Tibial nerve (tissue), 4 donors: Measurements from ENCODE around the gene P2RX6. TPM values are rescaled to one million over a fixed set of nuclear protein-coding genes. Genes with fewer than 3 reads are reported as not detected.

Experiments used
- DNase-seq, 2 donors: peaks; one replicate each; pipeline ENCODE4 v3.0.0-alpha.2; 2019; ENCODE audit warnings: low spot score in 2 of 2
- H3K27ac ChIP-seq, 4 donors: fragments of 200-600 bp; sonication (generic) in 3 of 4; one replicate each; pipeline ENCODE4 v1.5.1; 2017 to 2019; ENCODE audit warnings: mild to moderate bottlenecking in 1 of 4
- H3K27me3 ChIP-seq, 2 donors: fragments of 200-600 bp; sonication (generic) in 1 of 2; one replicate each; pipeline versions ENCODE4 v1.5.1 to v1.6.0; 2017 to 2019
- H3K36me3 ChIP-seq, 3 donors: fragments of 200-600 bp; sonication (generic); one replicate each; pipeline ENCODE4 v1.5.1; 2018 to 2019
- H3K4me1 ChIP-seq, 4 donors: fragments of 200-600 bp; sonication (generic) in 3 of 4; one replicate each; pipeline ENCODE4 v1.5.1; 2017 to 2019
- H3K4me3 ChIP-seq, 4 donors: fragments of 200-600 bp; sonication (generic) in 3 of 4; one replicate each; pipeline ENCODE4 v1.5.1; 2017 to 2019; ENCODE audit warnings: mild to moderate bottlenecking in 1 of 4, moderate library complexity in 1 of 4
- H3K9me3 ChIP-seq, 4 donors: fragments of 200-600 bp; sonication (generic) in 3 of 4; one replicate each; pipeline ENCODE4 v1.5.1; 2017 to 2019
- EP300 ChIP-seq, 2 donors: sonication (generic); formaldehyde crosslinking; IDR thresholded peaks; one replicate each; pipeline ENCODE4 v1.6.1; 2017; ENCODE audit warnings: antibody characterized with exemption in 2 of 2, mild to moderate bottlenecking in 1 of 2
- POLR2A ChIP-seq, 2 donors: fragments of 450-650 bp; IDR thresholded peaks; one replicate each; pipeline ENCODE4 v1.6.1; 2017; ENCODE audit warnings: antibody characterized with exemption in 2 of 2, mild to moderate bottlenecking in 2 of 2, moderate library complexity in 2 of 2
- WGBS, 2 donors: methylation state at CpG; one replicate each; pipeline ENCODE4 v1.1.5; 2018; 5-methylcytosine and 5-hydroxymethylcytosine counted together
- total RNA-seq, 4 donors: library from RNA; depleted of rRNA; stranded (reverse); fragments of >200 nt; gene quantifications; one replicate each; pipeline ENCODE4 v1.1.0, GENCODE V29; 2016
- TF ChIP-seq, protein P1 (sequence below), 5 experiments: fragments of 200-600 bp in 3 of 5; fragments of 450-650 bp in 2 of 5; sonication (generic) in 3 of 5; IDR thresholded peaks; one replicate each; pipeline ENCODE4 v1.5.1; 2016 to 2019; ENCODE audit warnings: antibody characterized with exemption in 5 of 5, mild to moderate bottlenecking in 3 of 5, moderate library complexity in 2 of 5

Gene P2RX6
- total RNA-seq, 4 donors from 2014 or later: 0.63 to 3.3 (median 0.78) TPM

DNA sequence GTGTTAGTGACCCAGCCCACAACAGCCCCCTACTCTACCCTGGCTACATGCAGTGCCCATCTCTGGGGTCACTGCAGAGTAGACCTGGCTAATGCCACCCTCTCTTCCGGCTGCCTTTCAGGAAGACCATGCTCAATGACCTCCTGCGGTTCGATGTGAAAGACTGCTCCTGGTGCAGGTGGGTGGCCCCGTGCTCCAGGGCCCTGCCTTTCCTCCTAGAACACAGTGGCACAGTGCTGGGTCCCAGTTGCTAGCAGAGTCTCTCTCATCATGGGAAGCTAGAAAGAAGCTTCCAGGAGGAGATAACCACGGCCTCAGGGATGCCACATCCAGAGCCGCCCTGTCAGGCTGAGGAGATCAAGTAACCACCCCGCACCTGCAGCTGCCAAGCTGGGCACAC, 29.2 kb upstream of the P2RX6 start:
- H3K27me3 ChIP-seq: no peaks in the 10 kb centered on the region
- TF ChIP-seq POLR2A (IDR thresholded peaks at IDR 0.05) (no peak), EP300 (IDR thresholded peaks at IDR 0.05) (no peak)
- TF ChIP-seq, protein P1, sequence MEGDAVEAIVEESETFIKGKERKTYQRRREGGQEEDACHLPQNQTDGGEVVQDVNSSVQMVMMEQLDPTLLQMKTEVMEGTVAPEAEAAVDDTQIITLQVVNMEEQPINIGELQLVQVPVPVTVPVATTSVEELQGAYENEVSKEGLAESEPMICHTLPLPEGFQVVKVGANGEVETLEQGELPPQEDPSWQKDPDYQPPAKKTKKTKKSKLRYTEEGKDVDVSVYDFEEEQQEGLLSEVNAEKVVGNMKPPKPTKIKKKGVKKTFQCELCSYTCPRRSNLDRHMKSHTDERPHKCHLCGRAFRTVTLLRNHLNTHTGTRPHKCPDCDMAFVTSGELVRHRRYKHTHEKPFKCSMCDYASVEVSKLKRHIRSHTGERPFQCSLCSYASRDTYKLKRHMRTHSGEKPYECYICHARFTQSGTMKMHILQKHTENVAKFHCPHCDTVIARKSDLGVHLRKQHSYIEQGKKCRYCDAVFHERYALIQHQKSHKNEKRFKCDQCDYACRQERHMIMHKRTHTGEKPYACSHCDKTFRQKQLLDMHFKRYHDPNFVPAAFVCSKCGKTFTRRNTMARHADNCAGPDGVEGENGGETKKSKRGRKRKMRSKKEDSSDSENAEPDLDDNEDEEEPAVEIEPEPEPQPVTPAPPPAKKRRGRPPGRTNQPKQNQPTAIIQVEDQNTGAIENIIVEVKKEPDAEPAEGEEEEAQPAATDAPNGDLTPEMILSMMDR (IDR thresholded peaks at IDR 0.05): no peak
- H3K9me3 ChIP-seq: no peaks in the 10 kb centered on the region
- peaks cover 0 to 33% (median 18%) of the 10 kb centered on the region in 4 donors for H3K4me1 ChIP-seq
- no peak overlapping the region for H3K4me3 ChIP-seq
- 92 to 100% methylated on average over 7 of the region's 7 CpGs for WGBS, 2 donors
- DNase-seq: no peak
- peaks cover 0 to 65% (median 0%) of the 10 kb centered on the region in 3 donors for H3K36me3 ChIP-seq
- H3K27ac ChIP-seq: no peak overlapping the region

DNA sequence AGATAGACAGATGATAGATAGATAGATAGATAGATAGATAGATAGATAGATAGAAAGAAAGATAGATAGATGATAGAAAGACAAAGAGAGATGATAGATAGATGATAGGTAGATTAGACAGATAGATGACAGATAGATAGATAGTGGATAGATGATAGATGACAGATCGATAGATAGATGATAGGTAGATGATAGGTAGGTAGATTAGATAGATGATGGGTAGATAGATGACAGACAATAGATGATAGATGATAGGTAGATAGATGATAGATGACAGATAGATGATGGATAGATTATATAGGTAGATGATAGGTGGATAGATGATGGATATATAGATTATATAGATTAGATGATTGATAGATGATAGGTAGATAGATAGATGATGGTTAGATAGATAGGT, 28.6 kb upstream of the P2RX6 start:
- Histone ChIP-seq H3K36me3 (peaks cover 0 to 71% (median 1%) of the 10 kb centered on the region in 3 donors), H3K27ac (no peak overlapping the region), H3K9me3 (no peaks in the 10 kb centered on the region), H3K4me1 (peaks cover 0 to 27% (median 12%) of the 10 kb centered on the region in 4 donors), H3K27me3 (no peaks in the 10 kb centered on the region), H3K4me3 (no peak overlapping the region)
- TF ChIP-seq, protein P1 (IDR thresholded peaks at IDR 0.05): no peak
- no peak for TF ChIP-seq EP300 (IDR thresholded peaks at IDR 0.05)
- no peak for TF ChIP-seq POLR2A (IDR thresholded peaks at IDR 0.05)
- DNase-seq: no peak
- 96 to 100% methylated on average over 1 of the region's 1 CpG for WGBS, 2 donors

DNA sequence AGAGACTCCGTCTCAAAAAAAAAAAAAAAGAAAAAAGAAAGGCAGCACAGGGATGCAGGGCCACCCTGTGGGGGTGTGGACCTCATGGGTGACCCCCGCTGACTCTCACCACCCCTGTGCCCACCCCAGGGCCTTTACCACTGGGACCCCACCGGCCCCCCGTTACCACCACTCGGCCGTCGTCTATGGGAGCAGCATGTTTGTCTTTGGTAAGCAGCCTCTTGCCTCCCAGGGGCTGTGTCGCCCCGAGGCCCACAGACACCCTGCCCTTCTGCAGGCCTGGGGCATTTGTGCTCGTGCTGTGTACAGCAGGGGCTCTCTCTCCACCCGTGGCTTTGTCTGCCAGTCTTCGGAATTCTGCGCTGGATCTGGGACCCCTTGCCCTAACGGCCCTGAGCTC, 27.6 kb upstream of the P2RX6 start:
- Histone ChIP-seq H3K4me1 (peaks cover 0 to 25% (median 10%) of the 10 kb centered on the region in 4 donors), H3K9me3 (no peaks in the 10 kb centered on the region), H3K4me3 (no peak overlapping the region), H3K36me3 (peaks cover 0 to 82% (median 4%) of the 10 kb centered on the region in 3 donors), H3K27me3 (no peaks in the 10 kb centered on the region), H3K27ac (no peak overlapping the region)
- no peak for DNase-seq
- 88 to 90% methylated on average over 14 of the region's 14 CpGs for WGBS, 2 donors
- TF ChIP-seq, protein P1 (IDR thresholded peaks at IDR 0.05): no peak
- TF ChIP-seq POLR2A (IDR thresholded peaks at IDR 0.05): no peak
- TF ChIP-seq EP300 (IDR thresholded peaks at IDR 0.05): no peak

DNA sequence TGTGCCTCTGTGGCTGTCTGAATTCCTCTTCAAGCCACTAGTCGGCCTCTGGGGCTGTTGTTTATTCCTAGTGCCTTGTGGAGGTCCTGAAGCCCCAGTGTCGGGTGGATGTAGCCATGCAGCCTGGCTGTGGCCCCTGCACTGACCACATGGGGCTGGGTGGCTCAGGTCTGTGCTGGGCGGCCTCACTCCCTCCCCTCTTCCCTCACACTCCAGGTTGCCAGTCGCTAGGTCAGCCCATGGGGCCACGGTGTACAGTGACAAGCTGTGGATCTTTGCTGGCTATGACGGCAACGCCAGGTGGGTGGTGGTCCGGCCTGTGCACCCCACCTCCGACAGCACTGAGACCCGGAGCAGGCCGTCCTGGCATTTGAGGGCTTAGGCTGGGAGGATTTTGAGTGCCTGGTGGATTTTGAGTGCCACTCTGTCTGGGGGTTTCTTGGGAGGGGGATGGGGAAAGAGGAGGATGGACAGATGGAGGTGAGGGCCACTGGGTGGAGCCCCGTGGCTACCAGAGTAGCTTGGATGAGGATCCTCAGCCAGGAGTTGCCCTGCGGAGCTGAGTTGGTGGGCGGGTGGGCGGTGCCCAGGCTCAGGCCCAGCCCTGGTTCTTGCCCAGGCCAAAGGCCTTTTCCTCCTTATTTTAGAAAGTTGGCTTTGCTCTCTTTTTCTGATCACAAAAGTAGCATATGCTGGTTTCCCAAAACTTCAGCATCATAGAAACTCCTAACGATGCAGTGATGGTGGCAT, 26.2 kb upstream of the P2RX6 start:
- Histone ChIP-seq H3K4me3 (no peak overlapping the region), H3K27me3 (no peaks in the 10 kb centered on the region), H3K4me1 (peaks cover 0 to 12% (median under 1%) of the 10 kb centered on the region in 4 donors), H3K36me3 (peaks cover 3 to 95% (median 4%) of the 10 kb centered on the region in 3 donors), H3K27ac (no peak overlapping the region), H3K9me3 (no peaks in the 10 kb centered on the region)
- WGBS, 2 donors: 84 to 85% methylated on average over 16 of the region's 16 CpGs
- no peak for TF ChIP-seq EP300 (IDR thresholded peaks at IDR 0.05)
- no peak for TF ChIP-seq POLR2A (IDR thresholded peaks at IDR 0.05)
- TF ChIP-seq, protein P1 (IDR thresholded peaks at IDR 0.05): no peak
- DNase-seq: no peak

DNA sequence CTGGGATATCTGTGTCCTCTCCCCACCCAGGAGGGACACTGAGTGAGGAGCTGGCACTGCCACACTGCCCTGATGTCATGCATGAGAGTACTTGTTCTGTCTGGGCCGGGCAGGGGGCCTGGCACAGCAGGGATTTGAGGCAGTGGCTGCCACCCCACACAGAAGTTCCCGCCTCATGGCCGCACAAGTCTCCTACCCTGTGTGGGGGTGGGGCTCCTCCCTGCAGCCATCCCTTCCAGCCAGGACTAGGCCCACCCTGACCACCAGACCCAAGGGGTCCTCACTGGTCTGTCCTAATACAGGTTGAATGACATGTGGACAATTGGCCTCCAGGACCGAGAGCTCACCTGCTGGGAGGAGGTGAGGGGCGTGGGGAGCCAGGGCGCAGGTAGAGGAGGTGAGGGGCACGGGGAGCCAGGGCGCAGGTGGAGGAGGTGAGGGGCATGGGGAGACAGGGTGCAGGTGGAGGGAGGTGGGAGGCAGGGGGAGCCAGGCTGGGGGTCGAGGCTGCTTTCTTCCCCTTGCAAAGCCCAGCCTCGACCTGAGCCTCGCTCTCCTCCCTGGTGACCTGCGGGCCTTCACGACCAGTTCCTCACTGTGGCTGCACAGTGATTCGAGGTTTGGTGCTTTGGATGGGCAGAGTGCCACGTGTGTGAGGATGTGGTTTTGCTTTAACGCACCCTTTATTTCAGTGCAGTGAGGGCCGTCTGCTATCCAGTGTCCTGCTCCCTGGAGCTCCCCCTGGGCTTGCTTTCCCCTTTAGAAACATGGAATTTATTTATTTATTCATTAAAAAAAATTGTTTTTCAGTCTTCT, 25.4 kb upstream of the P2RX6 start:
- H3K9me3 ChIP-seq: no peaks in the 10 kb centered on the region
- H3K27me3 ChIP-seq: no peaks in the 10 kb centered on the region
- no peak for DNase-seq
- TF ChIP-seq, protein P1 (IDR thresholded peaks at IDR 0.05): no peak
- no peak for TF ChIP-seq POLR2A (IDR thresholded peaks at IDR 0.05)
- TF ChIP-seq EP300 (IDR thresholded peaks at IDR 0.05): no peak
- H3K4me3 ChIP-seq: no peak overlapping the region
- H3K36me3 ChIP-seq: peaks cover 3 to 95% (median 4%) of the 10 kb centered on the region in 3 donors
- peaks cover 0 to 6% (median 0%) of the 10 kb centered on the region in 4 donors for H3K4me1 ChIP-seq
- WGBS, 2 donors: 63 to 64% methylated on average over 14 to 17 of the region's 17 CpGs
- H3K27ac ChIP-seq: no peak overlapping the region
